Left renal cortex interstitium (tissue), 4 donors: ENCODE measurements around the gene OGG1. TPM values are rescaled to one million over a fixed set of nuclear protein-coding genes. Genes with fewer than 3 reads are reported as not detected.

ENCODE experiments used
- polyA plus RNA-seq, 4 donors: library from polyadenylated mRNA; unstranded; fragments of 120-200 nt; gene quantifications; one replicate each; pipeline ENCODE4 v1.2.1, GENCODE V29; 2013; ENCODE audit not compliant: insufficient read length in 4 of 4

The OGG1 gene
- polyA plus RNA-seq, 4 donors = 47.5 to 82.6 (median 57.0) TPM

Other genes starting within 250 kb of the OGG1 start
- gene LHFPL4, start 196.1 kb upstream of the OGG1 start, polyA plus RNA-seq = under 1 TPM in 3 of 4 donors, not detected in 1; 0.03 to 0.13 (median 0.03) TPM
- 10 to 100 TPM; 32.4 to 36.4 (median 34.4) TPM for gene MTMR14, start 100.4 kb upstream of the OGG1 start, polyA plus RNA-seq
- gene CPNE9, start 46.1 kb upstream of the OGG1 start, polyA plus RNA-seq = under 1 TPM in 2 of 4 donors, not detected in 2; 0.14 to 0.30 TPM
- 10 to 100 TPM; 17.9 to 23.9 (median 20.9) TPM for gene BRPF1, start 18.2 kb upstream of the OGG1 start, polyA plus RNA-seq
- 10 to 100 TPM; 16.3 to 22.7 (median 21.7) TPM for gene CAMK1, start 20.0 kb downstream of the OGG1 start, polyA plus RNA-seq
- gene TADA3, start 42.5 kb downstream of the OGG1 start, polyA plus RNA-seq = 10 to 100 TPM; 58.7 to 85.3 (median 72.3) TPM
- 100 to 1,000 TPM; 113 to 161 (median 142) TPM for gene ARPC4, start 43.1 kb downstream of the OGG1 start, polyA plus RNA-seq
- gene TTLL3, start 60.3 kb downstream of the OGG1 start, polyA plus RNA-seq = 10 to 100 TPM; 28.2 to 96.7 (median 60.5) TPM
- gene RPUSD3, start 94.1 kb downstream of the OGG1 start, polyA plus RNA-seq = 10 to 100 TPM; 28.5 to 43.9 (median 36.5) TPM
- under 1 TPM in 2 of 4 donors, not detected in 2; 0.17 to 0.21 TPM for gene CIDEC, start 130.3 kb downstream of the OGG1 start, polyA plus RNA-seq
- gene JAGN1, start 140.7 kb downstream of the OGG1 start, polyA plus RNA-seq = 10 to 100 TPM; 41.8 to 50.7 (median 44.4) TPM
- 10 to 100 TPM; 10.3 to 20.3 (median 12.1) TPM for gene IL17RE, start 152.9 kb downstream of the OGG1 start, polyA plus RNA-seq
- 10 to 100 TPM; 37.8 to 47.6 (median 41.6) TPM for gene IL17RC, start 167.1 kb downstream of the OGG1 start, polyA plus RNA-seq
- 10 to 100 TPM; 48.8 to 80.5 (median 65.6) TPM for gene CRELD1, start 183.9 kb downstream of the OGG1 start, polyA plus RNA-seq
- gene PRRT3, start 202.5 kb downstream of the OGG1 start, polyA plus RNA-seq = 1 to 10 TPM; 2.9 to 6.6 (median 4.6) TPM
- gene EMC3, start 236.9 kb downstream of the OGG1 start, polyA plus RNA-seq = 100 to 1,000 TPM in 1 of 4 donors, 10 to 100 TPM in 3; 78.0 to 108 (median 84.2) TPM